Hindlimb muscle (tissue), 1 donor: ENCODE results near the gene GSDME. TPM values are rescaled to one million over a fixed set of nuclear protein-coding genes. Genes with fewer than 3 reads are reported as not detected.

Experiments
- DNase-seq: peaks from one replicate; pipeline ENCODE4 v3.0.0-alpha.2; 2013
- polyA plus RNA-seq: library from polyadenylated mRNA; unstranded; fragments of 120-200 nt; gene quantifications from one replicate; pipeline ENCODE4 v1.2.1, GENCODE V29; 2013; ENCODE audit not compliant: insufficient read length

GSDME gene
- polyA plus RNA-seq, 1 donor: 8.0 TPM

- DNase-seq: no peak
These were observed 12.0 kb upstream of the GSDME start for GRCh38 chr7:24769014-24769830.

- no peak for DNase-seq
These were observed 10.8 kb upstream of the GSDME start for GRCh38 chr7:24767878-24768569.

DNA sequence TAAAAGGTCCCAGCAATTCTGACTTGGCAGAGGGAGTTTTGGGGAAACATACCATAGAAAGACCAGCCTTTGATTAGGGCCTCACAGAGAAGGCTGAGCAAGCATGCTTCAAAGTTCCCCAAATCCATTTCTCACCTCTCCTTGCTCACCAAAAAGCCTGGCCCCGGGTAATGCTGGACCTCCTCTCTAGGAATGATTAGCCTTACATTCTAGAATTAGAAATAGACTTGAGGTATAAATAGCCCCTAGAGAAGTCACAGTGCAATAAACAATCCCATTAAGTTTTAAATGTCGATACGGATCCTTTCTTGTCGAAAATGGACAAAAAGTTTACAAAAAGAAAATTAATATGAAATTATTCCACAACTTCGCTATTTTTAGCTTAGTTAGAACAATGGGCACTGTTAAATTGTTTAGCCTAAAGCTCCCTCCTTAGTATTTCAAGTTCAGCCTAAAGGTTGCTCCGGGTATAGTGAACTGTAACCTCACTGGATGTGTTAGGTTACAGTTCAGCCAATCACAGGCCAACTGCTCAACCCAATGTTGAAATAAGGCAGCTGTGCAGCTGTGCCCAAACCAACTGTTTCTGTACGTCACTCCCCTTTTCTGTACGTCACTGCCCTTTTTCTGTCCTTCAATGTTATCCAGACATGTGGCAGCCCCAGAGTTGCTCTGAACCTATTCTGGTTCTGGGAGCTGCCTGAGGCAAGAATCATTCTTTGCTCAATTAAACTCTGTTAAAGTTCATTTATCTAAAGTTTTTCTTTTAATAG is 7.9 kb upstream of the GSDME start:
- DNase-seq: no peak

- DNase-seq: no peak
These were observed 6.7 kb upstream of the GSDME start for GRCh38 chr7:24764011-24764410.

GRCh38 chr7:24763303-24763901 is 6.1 kb upstream of the GSDME start:
- no peak for DNase-seq

GRCh38 chr7:24762771-24763170 is 5.5 kb upstream of the GSDME start:
- DNase-seq: no peak

DNA sequence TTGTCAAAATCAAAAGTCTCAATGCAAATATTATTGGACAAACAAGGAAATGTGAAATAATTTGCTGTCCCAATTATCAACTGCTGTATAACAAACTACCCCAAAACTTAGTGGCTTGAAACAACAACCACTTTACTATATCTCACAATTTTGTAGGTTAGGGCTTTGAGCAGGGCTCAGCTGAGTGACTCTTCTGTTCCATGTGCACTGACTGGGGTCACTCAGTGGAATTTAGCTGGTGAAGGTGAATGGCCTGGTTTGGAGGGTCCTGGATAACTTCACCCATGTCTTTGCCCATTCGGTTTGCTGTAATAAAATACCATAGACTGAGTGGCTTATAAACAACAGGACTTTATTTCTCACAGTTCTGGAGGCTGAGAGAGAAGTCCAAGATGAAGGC is 3.7 kb upstream of the GSDME start:
- no peak for DNase-seq

DNA sequence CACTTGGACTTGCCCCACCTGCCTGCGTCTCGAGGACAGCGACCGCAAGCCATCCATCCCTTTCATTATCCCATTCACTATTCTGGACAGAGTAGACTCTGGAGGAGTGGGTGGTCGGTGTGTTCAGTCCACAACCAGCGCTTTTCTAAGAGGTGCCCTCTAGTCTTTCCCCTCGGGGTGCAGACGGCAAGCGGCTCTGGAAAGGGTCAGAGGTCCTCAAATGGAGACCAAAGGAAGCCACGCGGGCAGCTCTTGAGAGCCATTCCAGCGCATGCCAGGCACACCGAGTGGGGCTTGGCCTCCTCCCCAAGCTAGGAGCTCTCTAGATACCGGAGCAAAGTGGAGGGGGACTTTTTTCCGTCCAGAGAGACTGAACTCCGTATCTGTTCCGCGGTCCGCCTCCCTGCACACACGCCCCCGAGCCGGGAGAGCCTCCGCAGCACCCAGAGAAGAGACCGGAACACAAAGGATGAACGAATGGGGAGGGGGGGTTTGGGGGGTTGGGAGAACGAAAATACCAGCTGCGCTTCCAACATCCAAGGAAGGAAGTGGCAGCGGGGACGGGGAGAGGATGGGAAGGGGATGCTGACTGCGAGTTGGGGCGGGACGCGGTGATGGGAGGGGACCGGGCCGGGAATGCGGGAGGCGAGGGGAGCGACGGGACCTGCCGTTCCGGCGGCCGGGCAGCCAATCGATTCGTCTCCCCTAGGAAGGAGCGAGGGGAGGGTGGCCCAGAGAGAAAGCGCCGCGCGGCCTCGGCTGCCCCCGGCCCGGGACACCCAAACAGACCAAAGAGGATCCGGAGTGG is 515 bp downstream of the GSDME start:
- peak; percentile 43 for DNase-seq

DNA sequence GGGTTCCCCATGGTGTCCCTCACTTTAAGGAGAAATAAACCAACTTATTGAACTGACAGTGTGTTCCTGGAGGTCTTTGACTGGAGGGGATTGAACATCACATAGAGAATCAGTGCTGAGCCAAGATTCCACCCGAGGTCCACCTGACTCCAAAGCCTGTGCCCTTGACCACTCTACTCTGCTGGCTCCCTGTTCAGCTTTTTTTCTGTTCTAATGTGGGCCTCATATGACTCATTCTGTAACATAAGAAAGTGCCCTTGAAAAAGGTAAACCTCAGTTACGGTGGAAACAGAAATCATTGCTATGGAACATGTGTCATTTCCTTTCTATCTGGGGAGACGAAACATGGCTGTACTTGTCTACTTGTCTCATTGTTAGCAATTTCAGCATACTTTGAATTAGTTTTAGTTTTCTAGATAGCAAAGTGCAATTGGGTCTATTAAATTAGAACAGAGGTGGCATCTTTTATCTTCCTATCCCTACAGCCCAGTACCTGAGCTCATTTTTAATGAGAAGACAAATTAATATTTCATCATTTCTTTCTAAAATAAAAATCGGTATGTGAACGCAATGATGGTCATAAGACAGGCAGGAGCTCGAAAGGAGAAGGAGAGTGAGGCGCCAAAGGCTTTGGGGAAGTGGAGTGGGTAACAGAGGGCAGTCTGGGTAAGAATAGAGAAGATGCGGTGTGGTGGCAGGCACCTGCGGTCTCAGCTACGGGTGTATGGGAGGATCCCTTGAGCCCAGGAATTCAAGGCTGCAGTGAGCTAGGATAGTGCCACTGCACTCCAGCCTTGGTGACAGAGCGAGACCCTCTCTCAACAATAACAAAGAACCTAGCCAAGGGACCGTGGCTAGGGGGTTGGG is 1.5 kb downstream of the GSDME start:
- DNase-seq: no peak

DNA sequence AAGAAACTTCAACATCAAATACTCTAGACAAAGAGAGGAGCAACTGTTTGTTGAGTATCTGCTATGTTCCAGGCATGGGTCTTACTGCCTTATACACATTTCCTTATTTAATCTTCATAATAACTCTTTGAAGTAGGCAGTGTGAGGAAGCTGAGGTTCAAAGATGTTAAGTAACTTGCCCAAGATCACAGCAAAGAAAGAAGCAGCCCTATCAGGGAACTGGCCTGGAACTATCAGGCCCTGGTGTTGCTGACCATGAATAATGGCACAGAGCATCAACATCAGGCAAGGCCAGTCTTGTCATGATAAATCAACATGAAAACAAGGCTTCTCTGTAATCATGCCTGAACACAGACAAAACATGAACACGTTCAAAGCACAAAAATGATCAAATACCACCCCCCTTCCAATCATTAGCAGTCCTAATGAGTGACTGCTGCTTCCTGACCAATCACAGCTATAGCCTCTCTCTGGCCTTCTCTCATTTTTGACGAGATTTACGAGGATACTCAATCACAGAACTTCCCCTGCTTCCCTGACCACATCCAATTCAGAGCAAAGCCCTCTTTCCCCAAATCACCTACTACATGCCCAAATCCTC is 2.3 kb downstream of the GSDME start:
- DNase-seq: no peak

GRCh38 chr7:24752073-24752800 is 5.0 kb downstream of the GSDME start:
- DNase-seq: no peak

DNA sequence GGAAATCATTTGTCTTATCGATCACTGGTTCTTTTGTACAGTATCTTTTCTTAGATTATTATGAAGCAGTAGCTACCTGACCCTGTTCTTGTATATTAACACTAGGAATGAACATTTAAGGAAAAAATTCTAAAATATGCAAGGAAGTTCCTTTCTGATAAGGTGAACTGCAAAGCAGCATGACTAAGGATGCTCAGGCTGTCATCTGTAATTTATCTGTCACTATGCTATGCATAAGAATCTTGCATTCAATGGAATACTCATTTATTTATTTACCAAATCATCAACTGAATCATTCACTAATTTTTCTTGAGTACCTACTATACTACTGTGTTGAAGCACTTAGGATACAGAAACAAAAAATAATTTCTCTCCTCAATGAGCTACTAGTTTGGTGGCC is 5.8 kb downstream of the GSDME start:
- no peak for DNase-seq

GRCh38 chr7:24750441-24751055 is 6.7 kb downstream of the GSDME start:
- no peak for DNase-seq

- no peak for DNase-seq
These were observed 8.7 kb downstream of the GSDME start for GRCh38 chr7:24748521-24748920.

DNA sequence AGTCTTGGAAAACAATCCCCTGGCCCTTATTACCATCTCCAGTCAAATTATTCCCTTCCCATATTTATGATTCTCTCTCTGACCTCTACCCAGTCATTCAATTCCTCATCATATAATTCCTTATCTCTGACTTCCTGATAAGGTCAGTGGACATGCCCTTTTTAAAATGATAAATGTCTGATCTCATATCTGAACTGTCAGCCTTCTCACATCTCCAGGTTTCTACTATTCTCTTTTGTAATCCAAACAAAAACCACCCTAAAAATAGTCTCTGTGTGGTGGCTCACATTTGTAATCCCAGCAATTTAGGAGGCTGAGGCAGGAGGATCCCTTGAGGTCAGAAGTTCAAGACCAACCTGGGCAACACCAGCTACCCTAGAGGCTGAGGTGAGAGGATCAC is 11.9 kb downstream of the GSDME start:
- DNase-seq: no peak

- no peak for DNase-seq
These were observed 13.8 kb downstream of the GSDME start for GRCh38 chr7:24743471-24743870.

DNA sequence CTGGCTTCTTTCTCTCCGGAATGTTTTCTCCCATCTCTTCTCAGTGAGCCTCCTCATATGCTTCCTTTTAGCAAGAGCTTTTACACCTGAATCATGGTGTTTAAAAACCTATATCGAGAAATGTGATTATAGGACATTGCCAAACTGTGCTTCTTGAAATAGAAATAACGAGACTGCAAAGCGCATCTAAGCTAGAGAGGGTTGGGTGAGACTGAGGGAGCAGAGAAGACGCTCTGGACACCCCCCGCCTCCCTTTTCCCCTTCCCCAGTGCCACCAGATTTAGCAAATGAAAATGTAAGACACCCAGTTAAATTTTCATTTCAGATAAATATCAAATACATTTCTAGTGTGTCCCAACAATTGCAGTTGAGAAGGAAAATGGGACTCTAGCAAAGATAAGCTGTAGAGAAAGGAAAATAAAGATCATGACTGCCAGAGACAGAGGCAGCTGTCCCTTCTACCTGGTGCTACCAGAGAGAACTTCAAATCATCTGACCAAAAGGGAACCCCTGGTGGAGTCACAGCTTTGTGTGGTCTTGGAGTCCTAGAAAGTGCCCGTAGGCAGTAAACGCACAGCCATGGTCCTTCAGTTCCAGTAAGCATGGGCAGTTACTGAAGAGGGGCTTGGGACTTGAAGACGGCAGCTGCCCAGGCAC is 14.6 kb downstream of the GSDME start:
- no peak for DNase-seq

- no peak for DNase-seq
These were observed 15.4 kb downstream of the GSDME start for GRCh38 chr7:24741679-24742505.
